ENCODE measurements around the gene BRMS1L. TPM values are rescaled to one million over a fixed set of nuclear protein-coding genes. Genes with fewer than 3 reads are reported as not detected.

Gene BRMS1L
- total and polyA plus RNA-seq, 2 of the 4 experiments (the other 2 are of a cell fraction): 1.8 to 6.2 TPM

DNA sequence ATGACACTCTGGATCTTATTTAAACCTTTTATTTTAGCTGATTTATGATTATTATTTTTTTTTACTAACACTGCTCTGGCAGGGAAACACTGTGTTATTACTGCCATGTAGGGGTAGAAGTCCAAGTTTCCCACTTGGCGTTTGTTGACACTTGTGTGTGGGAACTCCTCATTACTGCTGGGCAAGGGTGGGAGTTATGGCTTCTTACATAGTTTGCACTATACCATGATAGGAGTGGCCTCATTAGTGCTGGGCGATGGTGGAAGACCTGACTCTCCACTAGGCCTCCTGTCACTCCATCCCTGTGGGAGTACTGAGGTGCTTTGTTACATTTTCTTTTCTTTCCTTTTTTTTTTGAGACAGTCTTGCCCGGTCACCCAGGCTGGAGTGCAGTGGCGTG is 83.5 kb downstream of the BRMS1L start:
- BruUV-seq (replicated peaks): no TSS peak

More for the DNA sequence above, 83.5 kb downstream of the BRMS1L start:
- Histone ChIP-seq H3K9ac (ENCODE audit: low read depth, low read length) (no peak overlapping the region), H2AFZ (replicated peaks; ENCODE audit: low read length, poor library complexity) (no peak overlapping the region), H3K9me1 (ENCODE audit: insufficient read depth, low read length) (no peaks in the 10 kb centered on the region), H3K27ac (ENCODE audit: insufficient read depth, low read length) (no peak overlapping the region), H3K14ac (replicated peaks; ENCODE audit: low read depth, low read length) (no peak overlapping the region), H3K9me3 (ENCODE audit: control insufficient read depth, insufficient read depth, low read length) (no peaks in the 10 kb centered on the region), H3K23ac (ENCODE audit: low read depth, low read length) (no peak overlapping the region), H2BK120ac (ENCODE audit: low read depth, low read length) (no peak overlapping the region), H4K91ac (ENCODE audit: insufficient read depth, low read depth, low read length) (no peak overlapping the region), H3K56ac (ENCODE audit: extremely low read depth, insufficient read depth, low read length) (no peak overlapping the region), H4K8ac (ENCODE audit: low read depth in 2 of 2, low read length in 2 of 2) (no peak overlapping the region), H2AK9ac (replicated peaks; ENCODE audit: low read depth, low read length, poor library complexity) (no peak overlapping the region), H2AK5ac (ENCODE audit: low read depth, low read length) (no peak overlapping the region), H3K79me1 (ENCODE audit: low read depth in 1 of 2, low read length in 2 of 2) (no peaks in the 10 kb centered on the region), H3K4me3 (ENCODE audit: insufficient read depth, low read depth, low read length) (no peak overlapping the region), H3K4me1 (ENCODE audit: control insufficient read depth, insufficient read depth, low read length) (no peaks in the 10 kb centered on the region), H3K36me3 (ENCODE audit: control insufficient read depth, insufficient read depth, low read length) (no peaks in the 10 kb centered on the region), H3K18ac (ENCODE audit: low read depth, low read length) (no peak overlapping the region), H2BK20ac (ENCODE audit: low read depth, low read length) (no peak overlapping the region), H2BK15ac (ENCODE audit: low read depth, low read length) (no peak overlapping the region), H3K27me3 (ENCODE audit: control insufficient read depth, insufficient read depth, low read length) (no peaks in the 10 kb centered on the region), H3K4me2 (ENCODE audit: low read depth, low read length) (no peak overlapping the region), H3K4ac (ENCODE audit: low read depth, low read length) (no peak overlapping the region), H4K20me1 (ENCODE audit: insufficient read depth, low read length) (no peaks in the 10 kb centered on the region), H2BK5ac (ENCODE audit: low read depth, low read length, poor library complexity, severe bottlenecking) (no peak overlapping the region), H4K5ac (ENCODE audit: low read depth, low read length) (no peak overlapping the region)
- DNase-seq (no peak), ATAC-seq (ENCODE audit: low read depth) (no peak)
- dilution Hi-C loops (cut with HindIII; ENCODE audit: low sequenced_read_pairs, unreplicated experiment): no loop called here
- intact Hi-C loops (cut with micrococcal nuclease): no loop called here
- ChIA-PET CTCF (no interaction called here), POLR2A (ENCODE audit: unreplicated experiment) (no interaction called here)
- TF ChIP-seq RAD21 (IDR thresholded peaks at IDR 0.05; ENCODE audit: low read length): no peak
- TF ChIP-seq POLR2A (IDR thresholded peaks at IDR 0.05; ENCODE audit: low read depth, low read length): no peak
- TF ChIP-seq FOS (IDR thresholded peaks at IDR 0.05; ENCODE audit: low read depth, low read length): no peak
- TF ChIP-seq BHLHE40 (IDR thresholded peaks at IDR 0.05; ENCODE audit: low read depth, low read length): no peak
- TF ChIP-seq SMC3 (IDR thresholded peaks at IDR 0.05; ENCODE audit: low read depth, low read length): no peak
- TF ChIP-seq MAZ (IDR thresholded peaks at IDR 0.05; ENCODE audit: borderline replicate concordance, low read depth, low read length): no peak
- no peak for TF ChIP-seq RCOR1 (IDR thresholded peaks at IDR 0.05; ENCODE audit: insufficient replicate concordance, low read length)
- no peak for TF ChIP-seq CHD1 (IDR thresholded peaks at IDR 0.05; ENCODE audit: low read depth, low read length)
- no peak for TF ChIP-seq NFE2L2 (IDR thresholded peaks at IDR 0.05; ENCODE audit: low read depth, low read length)
- TF ChIP-seq MAFK (IDR thresholded peaks at IDR 0.05; ENCODE audit: low read depth, low read length): no peak
- no peak for TF ChIP-seq RFX5 (IDR thresholded peaks at IDR 0.05; ENCODE audit: low read depth, low read length)
- no peak for TF ChIP-seq CEBPB (IDR thresholded peaks at IDR 0.05; ENCODE audit: low read depth, low read length)
- TF ChIP-seq, protein P1, sequence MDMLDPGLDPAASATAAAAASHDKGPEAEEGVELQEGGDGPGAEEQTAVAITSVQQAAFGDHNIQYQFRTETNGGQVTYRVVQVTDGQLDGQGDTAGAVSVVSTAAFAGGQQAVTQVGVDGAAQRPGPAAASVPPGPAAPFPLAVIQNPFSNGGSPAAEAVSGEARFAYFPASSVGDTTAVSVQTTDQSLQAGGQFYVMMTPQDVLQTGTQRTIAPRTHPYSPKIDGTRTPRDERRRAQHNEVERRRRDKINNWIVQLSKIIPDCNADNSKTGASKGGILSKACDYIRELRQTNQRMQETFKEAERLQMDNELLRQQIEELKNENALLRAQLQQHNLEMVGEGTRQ (IDR thresholded peaks at IDR 0.05; ENCODE audit: low read depth, low read length): no peak
- no peak for TF ChIP-seq MXI1 (IDR thresholded peaks at IDR 0.05; ENCODE audit: borderline replicate concordance, low read depth, low read length)
- TF ChIP-seq, protein P2, sequence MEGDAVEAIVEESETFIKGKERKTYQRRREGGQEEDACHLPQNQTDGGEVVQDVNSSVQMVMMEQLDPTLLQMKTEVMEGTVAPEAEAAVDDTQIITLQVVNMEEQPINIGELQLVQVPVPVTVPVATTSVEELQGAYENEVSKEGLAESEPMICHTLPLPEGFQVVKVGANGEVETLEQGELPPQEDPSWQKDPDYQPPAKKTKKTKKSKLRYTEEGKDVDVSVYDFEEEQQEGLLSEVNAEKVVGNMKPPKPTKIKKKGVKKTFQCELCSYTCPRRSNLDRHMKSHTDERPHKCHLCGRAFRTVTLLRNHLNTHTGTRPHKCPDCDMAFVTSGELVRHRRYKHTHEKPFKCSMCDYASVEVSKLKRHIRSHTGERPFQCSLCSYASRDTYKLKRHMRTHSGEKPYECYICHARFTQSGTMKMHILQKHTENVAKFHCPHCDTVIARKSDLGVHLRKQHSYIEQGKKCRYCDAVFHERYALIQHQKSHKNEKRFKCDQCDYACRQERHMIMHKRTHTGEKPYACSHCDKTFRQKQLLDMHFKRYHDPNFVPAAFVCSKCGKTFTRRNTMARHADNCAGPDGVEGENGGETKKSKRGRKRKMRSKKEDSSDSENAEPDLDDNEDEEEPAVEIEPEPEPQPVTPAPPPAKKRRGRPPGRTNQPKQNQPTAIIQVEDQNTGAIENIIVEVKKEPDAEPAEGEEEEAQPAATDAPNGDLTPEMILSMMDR (conservative IDR thresholded peaks at IDR 0.05; ENCODE audit: low read depth, low read length): no peak
- TF ChIP-seq, protein P3, sequence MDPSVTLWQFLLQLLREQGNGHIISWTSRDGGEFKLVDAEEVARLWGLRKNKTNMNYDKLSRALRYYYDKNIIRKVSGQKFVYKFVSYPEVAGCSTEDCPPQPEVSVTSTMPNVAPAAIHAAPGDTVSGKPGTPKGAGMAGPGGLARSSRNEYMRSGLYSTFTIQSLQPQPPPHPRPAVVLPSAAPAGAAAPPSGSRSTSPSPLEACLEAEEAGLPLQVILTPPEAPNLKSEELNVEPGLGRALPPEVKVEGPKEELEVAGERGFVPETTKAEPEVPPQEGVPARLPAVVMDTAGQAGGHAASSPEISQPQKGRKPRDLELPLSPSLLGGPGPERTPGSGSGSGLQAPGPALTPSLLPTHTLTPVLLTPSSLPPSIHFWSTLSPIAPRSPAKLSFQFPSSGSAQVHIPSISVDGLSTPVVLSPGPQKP (IDR thresholded peaks at IDR 0.05; ENCODE audit: borderline replicate concordance, low read depth, low read length): no peak
- in situ Hi-C loops (cut with MboI; ENCODE audit: low sequenced_read_pairs): no loop called here
- WGBS, 2 experiments (ENCODE audit: extremely low coverage in 2 of 2, insufficient read length in 1 of 2): no CpG with 5 or more reads among the region's 4 CpGs

Data from IMR-90 (cell line).